ENCODE results near the gene OTUD7B. TPM values are rescaled to one million over a fixed set of nuclear protein-coding genes. Genes with fewer than 3 reads are reported as not detected.
A peak's percentile ranks its signal among the peaks of the same experiment; 100 is the strongest.

The OTUD7B gene
- total and polyA plus RNA-seq, 2 of the 8 experiments (the other 6 are each of a cell fraction or from before 2014, with no cell fraction given) = 4.2 to 21.5 TPM

- TF ChIP-seq MAX (IDR thresholded peaks at IDR 0.05) (no peak), EP300 (IDR thresholded peaks at IDR 0.05; ENCODE audit: borderline replicate concordance in 1 of 2, low read depth in 2 of 2, low read length in 2 of 2) (no peak), SAP30 (IDR thresholded peaks at IDR 0.05; ENCODE audit: insufficient read depth, insufficient replicate concordance, low read length) (no peak), FOSL1 (IDR thresholded peaks at IDR 0.05; ENCODE audit: insufficient read depth, low read depth, low read length) (no peak), ASH2L (IDR thresholded peaks at IDR 0.05; ENCODE audit: low read length) (peak; percentile 76), CHD1 (IDR thresholded peaks at IDR 0.05; ENCODE audit: low read depth, low read length) (peak; percentile 74; the same call in 1 of the 2 replicates), TCF12 (IDR thresholded peaks at IDR 0.05; ENCODE audit: low read depth, low read length) (no peak), RNF2 (IDR thresholded peaks at IDR 0.05; ENCODE audit: borderline replicate concordance, low read depth, low read length, missing control alignments, poor library complexity, severe bottlenecking) (no peak), RAD21 (IDR thresholded peaks at IDR 0.05 in 1 of 2, conservative IDR thresholded peaks at IDR 0.05 in 1 of 2; ENCODE audit: low read depth in 2 of 2, low read length in 2 of 2) (0 out of 4 replicates have a peak, but pooled peaks of 1 of the 2 experiments have one; percentile 5), TAF1 (IDR thresholded peaks at IDR 0.05; ENCODE audit: low read depth, low read length) (peak; percentile 88), GABPA (IDR thresholded peaks at IDR 0.05; ENCODE audit: borderline replicate concordance, insufficient read depth, low read length) (peak; percentile 90), EGR1 (IDR thresholded peaks at IDR 0.05; ENCODE audit: borderline replicate concordance, low read depth, low read length) (no peak), RBBP5 (IDR thresholded peaks at IDR 0.05; ENCODE audit: borderline replicate concordance, low read depth, low read length) (peak; percentile 88; the same call in 1 of the 2 replicates), YY1 (IDR thresholded peaks at IDR 0.05; ENCODE audit: low read depth, low read length) (peak; percentile 96), GTF2F1 (IDR thresholded peaks at IDR 0.05; ENCODE audit: borderline replicate concordance, low read depth, low read length) (peak; percentile 73; the same call in 1 of the 2 replicates), EZH2 (IDR thresholded peaks at IDR 0.05; ENCODE audit: low read depth, low read length, severe bottlenecking) (no peak), USF2 (IDR thresholded peaks at IDR 0.05; ENCODE audit: low read length) (no peak), BCL11A (IDR thresholded peaks at IDR 0.05; ENCODE audit: low read depth in 2 of 2, low read length in 2 of 2) (no peak), PHF8 (conservative IDR thresholded peaks at IDR 0.05; ENCODE audit: low read depth, low read length) (peak; percentile 83), KDM5A (IDR thresholded peaks at IDR 0.05; ENCODE audit: low read length) (peak; percentile 70), TBP (IDR thresholded peaks at IDR 0.05; ENCODE audit: low read depth, low read length) (peak; percentile 69)
These were observed 82.7 kb downstream of the OTUD7B start, which contains the start of gene SF3B4 (continued) for GRCh38 chr1:149927563-149928400.

Data from H1 (cell line).